ENCODE measurements around the gene MAX.
A peak's percentile ranks its signal among the peaks of the same experiment; 100 is the strongest.
"Not testable (repeated sequence)": the region's sequence is repeated elsewhere in the genome, so short reads cannot be mapped to it uniquely, and the experiment has no call there.

Gene MAX

GRCh38 chr14:65103150-65103760 lies 938 bp upstream of the MAX start:
- Histone ChIP-seq H3K27ac (ENCODE audit: low read depth, low read length) (no peak overlapping the region), H3K4me3 (ENCODE audit: low read depth, low read length) (peak overlapping the region; percentile 70)

GRCh38 chr14:65101631-65102440 lies 481 bp downstream of the MAX start:
- Histone ChIP-seq H3K4me1 (ENCODE audit: control insufficient read depth, insufficient read depth, low read length) (peaks cover 6% of the 10 kb centered on the region), H3K36me3 (ENCODE audit: control insufficient read depth, insufficient read depth, low read length) (peaks cover 12% of the 10 kb centered on the region)

More at GRCh38 chr14:65103150-65103760, 938 bp upstream of the MAX start:
- Histone ChIP-seq H3K27me3 (ENCODE audit: control insufficient read depth, insufficient read depth, low read length) (peaks cover 11% of the 10 kb centered on the region), H3K4me1 (ENCODE audit: control insufficient read depth, insufficient read depth, low read length) (peaks cover 6% of the 10 kb centered on the region), H3K36me3 (ENCODE audit: control insufficient read depth, insufficient read depth, low read length) (0 out of 2 replicates have a peak, but pooled peaks cover under 1% of the 10 kb centered on the region), H3K9ac (ENCODE audit: low read length) (no peak overlapping the region), H3K9me3 (ENCODE audit: control insufficient read depth, insufficient read depth, low read depth, low read length) (no peaks in the 10 kb centered on the region)

GRCh38 chr14:65100922-65101541 lies 1.3 kb downstream of the MAX start:
- H3K27me3 ChIP-seq (ENCODE audit: control insufficient read depth, insufficient read depth, low read length), result peaks cover 11% of the 10 kb centered on the region
- H3K36me3 ChIP-seq (ENCODE audit: control insufficient read depth, insufficient read depth, low read length), result peaks cover 14% of the 10 kb centered on the region
- peak overlapping the region; percentile 2 for H3K9ac ChIP-seq (ENCODE audit: low read length)
- no peak overlapping the region for H3K27ac ChIP-seq (ENCODE audit: low read depth, low read length)
- H3K4me1 ChIP-seq (ENCODE audit: control insufficient read depth, insufficient read depth, low read length), result peaks cover 11% of the 10 kb centered on the region
- H3K4me3 ChIP-seq (ENCODE audit: low read depth, low read length), result peak overlapping the region; percentile 91
- no peaks in the 10 kb centered on the region for H3K9me3 ChIP-seq (ENCODE audit: control insufficient read depth, insufficient read depth, low read depth, low read length)

More at GRCh38 chr14:65101631-65102440, 481 bp downstream of the MAX start:
- Histone ChIP-seq H3K27me3 (ENCODE audit: control insufficient read depth, insufficient read depth, low read length) (peaks cover 11% of the 10 kb centered on the region), H3K9ac (ENCODE audit: low read length) (peak overlapping the region; percentile 76), H3K9me3 (ENCODE audit: control insufficient read depth, insufficient read depth, low read depth, low read length) (no peaks in the 10 kb centered on the region), H3K27ac (ENCODE audit: low read depth, low read length) (peak overlapping the region; percentile 76; the same call in 1 of the 2 replicates), H3K4me3 (ENCODE audit: low read depth, low read length) (peak overlapping the region; percentile 91)

GRCh38 chr14:65098586-65098985 lies 3.7 kb downstream of the MAX start:
- Histone ChIP-seq H3K27ac (ENCODE audit: low read depth, low read length) (no peak overlapping the region), H3K9ac (ENCODE audit: low read length) (no peak overlapping the region), H3K4me3 (ENCODE audit: low read depth, low read length) (no peak overlapping the region), H3K36me3 (ENCODE audit: control insufficient read depth, insufficient read depth, low read length) (peaks cover 34% of the 10 kb centered on the region), H3K4me1 (ENCODE audit: control insufficient read depth, insufficient read depth, low read length) (peaks cover 15% of the 10 kb centered on the region), H3K9me3 (ENCODE audit: control insufficient read depth, insufficient read depth, low read depth, low read length) (no peaks in the 10 kb centered on the region), H3K27me3 (ENCODE audit: control insufficient read depth, insufficient read depth, low read length) (peaks cover 4% of the 10 kb centered on the region)

GRCh38 chr14:65096323-65097089 lies 5.8 kb downstream of the MAX start:
- Histone ChIP-seq H3K36me3 (ENCODE audit: control insufficient read depth, insufficient read depth, low read length) (peaks cover 55% of the 10 kb centered on the region), H3K27ac (ENCODE audit: low read depth, low read length) (no peak overlapping the region), H3K4me3 (ENCODE audit: low read depth, low read length) (no peak overlapping the region), H3K9ac (ENCODE audit: low read length) (no peak overlapping the region), H3K27me3 (ENCODE audit: control insufficient read depth, insufficient read depth, low read length) (no peaks in the 10 kb centered on the region), H3K4me1 (ENCODE audit: control insufficient read depth, insufficient read depth, low read length) (peaks cover 15% of the 10 kb centered on the region), H3K9me3 (ENCODE audit: control insufficient read depth, insufficient read depth, low read depth, low read length) (no peaks in the 10 kb centered on the region)

GRCh38 chr14:65095633-65096205 lies 6.6 kb downstream of the MAX start:
- peaks cover 63% of the 10 kb centered on the region for H3K36me3 ChIP-seq (ENCODE audit: control insufficient read depth, insufficient read depth, low read length)
- no peak overlapping the region for H3K9ac ChIP-seq (ENCODE audit: low read length)
- no peaks in the 10 kb centered on the region for H3K9me3 ChIP-seq (ENCODE audit: control insufficient read depth, insufficient read depth, low read depth, low read length)
- H3K27ac ChIP-seq (ENCODE audit: low read depth, low read length), result no peak overlapping the region
- H3K4me3 ChIP-seq (ENCODE audit: low read depth, low read length), result no peak overlapping the region
- no peaks in the 10 kb centered on the region for H3K27me3 ChIP-seq (ENCODE audit: control insufficient read depth, insufficient read depth, low read length)
- peaks cover 9% of the 10 kb centered on the region for H3K4me1 ChIP-seq (ENCODE audit: control insufficient read depth, insufficient read depth, low read length)

- no peak overlapping the region for H3K4me3 ChIP-seq (ENCODE audit: low read depth, low read length)
- H3K9me3 ChIP-seq (ENCODE audit: control insufficient read depth, insufficient read depth, low read depth, low read length), result peaks cover 19% of the 10 kb centered on the region
- H3K9ac ChIP-seq (ENCODE audit: low read length), result no peak overlapping the region
- peaks cover 89% of the 10 kb centered on the region for H3K36me3 ChIP-seq (ENCODE audit: control insufficient read depth, insufficient read depth, low read length)
- H3K4me1 ChIP-seq (ENCODE audit: control insufficient read depth, insufficient read depth, low read length), result peaks cover 9% of the 10 kb centered on the region
- no peaks in the 10 kb centered on the region for H3K27me3 ChIP-seq (ENCODE audit: control insufficient read depth, insufficient read depth, low read length)
- no peak overlapping the region for H3K27ac ChIP-seq (ENCODE audit: low read depth, low read length)
Measured at GRCh38 chr14:65092349-65092748, 10.0 kb downstream of the MAX start.

- H3K4me3 ChIP-seq (ENCODE audit: low read depth, low read length); H3K9ac ChIP-seq (ENCODE audit: low read length); H3K27me3 ChIP-seq (ENCODE audit: control insufficient read depth, insufficient read depth, low read length); H3K27ac ChIP-seq (ENCODE audit: low read depth, low read length); H3K4me1 ChIP-seq (ENCODE audit: control insufficient read depth, insufficient read depth, low read length): not testable (repeated sequence)
- Histone ChIP-seq H3K9me3 (ENCODE audit: control insufficient read depth, insufficient read depth, low read depth, low read length) (peaks cover 41% of the 10 kb centered on the region), H3K36me3 (ENCODE audit: control insufficient read depth, insufficient read depth, low read length) (peaks cover 95% of the 10 kb centered on the region)
Measured at GRCh38 chr14:65087835-65088234, 14.5 kb downstream of the MAX start.

GRCh38 chr14:65086686-65087085 lies 15.6 kb downstream of the MAX start:
- not testable (repeated sequence) for H3K4me1 ChIP-seq (ENCODE audit: control insufficient read depth, insufficient read depth, low read length); H3K4me3 ChIP-seq (ENCODE audit: low read depth, low read length); H3K27ac ChIP-seq (ENCODE audit: low read depth, low read length); H3K27me3 ChIP-seq (ENCODE audit: control insufficient read depth, insufficient read depth, low read length); H3K9ac ChIP-seq (ENCODE audit: low read length)
- Histone ChIP-seq H3K9me3 (ENCODE audit: control insufficient read depth, insufficient read depth, low read depth, low read length) (peaks cover 41% of the 10 kb centered on the region), H3K36me3 (ENCODE audit: control insufficient read depth, insufficient read depth, low read length) (peaks cover 94% of the 10 kb centered on the region)
